Psoas muscle (tissue), 8 donors: Measurements from ENCODE around the gene STYXL2. TPM values are rescaled to one million over a fixed set of nuclear protein-coding genes. Genes with fewer than 3 reads are reported as not detected.
A peak's percentile ranks its signal among the peaks of the same experiment; 100 is the strongest.

ENCODE experiments used
- ATAC-seq, 4 donors: fragments of 200-7000 bp; cut with Tn5 transposase; one replicate each; pipeline ENCODE4 v1.9.1; 2020; ENCODE audit warnings: moderate library complexity in 3 of 4, mild to moderate bottlenecking in 2 of 4
- DNase-seq, 2 donors: peaks; one replicate each; pipeline ENCODE4 v3.0.0-alpha.2; 2020
- H3K27ac ChIP-seq: fragments of 200-600 bp; one replicate; pipeline ENCODE4 v1.8.0; 2022
- H3K27me3 ChIP-seq, 3 donors: fragments of 200-600 bp in 1 of 3; one replicate each; pipeline versions ENCODE4 v1.6.1 to v1.8.0; 2013 to 2022; ENCODE audit warnings: low read length in 2 of 3, mild to moderate bottlenecking in 2 of 3, moderate library complexity in 1 of 3; ENCODE audit not compliant: insufficient read depth in 3 of 3
- H3K36me3 ChIP-seq, 2 donors: fragments of 200-600 bp in 1 of 2; one replicate each; pipeline versions ENCODE4 v1.6.1 to v1.8.0; 2013 to 2022; ENCODE audit warnings: low read depth in 1 of 2, mild to moderate bottlenecking in 1 of 2, moderate library complexity in 1 of 2; ENCODE audit not compliant: insufficient read depth in 1 of 2
- H3K4me1 ChIP-seq: fragments of 200-600 bp; one replicate; pipeline ENCODE4 v1.8.0; 2022
- H3K4me3 ChIP-seq: fragments of 200-600 bp; one replicate; pipeline ENCODE4 v1.8.0; 2022; ENCODE audit warnings: mild to moderate bottlenecking
- H3K9me3 ChIP-seq: fragments of 200-600 bp; one replicate; pipeline ENCODE4 v1.8.0; 2022
- CTCF ChIP-seq: fragments of 200-600 bp; IDR thresholded peaks from one replicate; pipeline ENCODE4 v1.8.0; 2022; ENCODE audit warnings: antibody characterized with exemption
- WGBS, 3 donors: extraction: QIAGEN DNeasy Blood & Tissue Kit; methylation state at CpG; one replicate each; pipeline versions ENCODE4 v1.1.6 to v1.1.7; 2013; 5-methylcytosine and 5-hydroxymethylcytosine counted together
- intact Hi-C, 2 donors: fragments of 100-400 bp; cut with DNase I; formaldehyde crosslinking; loops; one replicate each; pipeline versions ENCODE4 v1.11.0 to v1.14.2; 2022
- long read RNA-seq, 2 donors: library from polyadenylated mRNA; unstranded; transcript quantifications; one replicate each; pipeline ENCODE4 v2.0.0, GENCODE V29; 2021
- polyA plus RNA-seq, 3 donors: library from polyadenylated mRNA; stranded (reverse); fragments of 200-250 nt; gene quantifications; one replicate each; pipeline ENCODE4 v1.2.3, GENCODE V29; 2013
- total RNA-seq, 4 donors: library from RNA; stranded (reverse); fragmentation: NEBNext Ultra II Directional in 2 of 4; extraction: Animal tissue kit (Norgen Biotek cat#: 25700) in 2 of 4; gene quantifications; one replicate each; pipeline versions ENCODE4 v1.2.1 to v1.2.4, GENCODE V29; 2021 to 2023
- donor health status: healthy with polysubstance abuse.
- donor health status: DM: no; HTN: no; CAD: no; lungs with moderate emphysema.
- donor health status: Bipolar disorder and iron deficiency.
- donor health status: healthy.
- donor health status: DM: yes; HTN: yes; CAD: no.
- donor health status: DM: no; HTN: no; CAD: no.
- donor health status: DM: no; HTN: no; CAD: no.
- donor health status: DM: yes; HTN: yes; CAD: no.

STYXL2 gene
- total RNA-seq = 100 to 1,000 TPM; 134 to 205 (median 143) TPM
- polyA plus RNA-seq = 10 to 100 TPM; 15.2 to 56.0 (median 52.5) TPM
- long read RNA-seq, donor 1, full-length matches to known transcripts = 256 of 360 reads
- long read RNA-seq, donor 1, partial matches to known transcripts = 85 of 360 reads
- long read RNA-seq, donor 1, other reads (novel, unspliced or antisense) = 19 of 360 reads
- long read RNA-seq, donor 2, full-length matches to known transcripts = 291 of 413 reads
- long read RNA-seq, donor 2, partial matches to known transcripts = 107 of 413 reads
- long read RNA-seq, donor 2, other reads (novel, unspliced or antisense) = 15 of 413 reads

- H3K36me3 ChIP-seq = peaks cover 0 to 18% of the 10 kb centered on the region in 2 donors
- H3K9me3 ChIP-seq = no peaks in the 10 kb centered on the region
- H3K27ac ChIP-seq = peak within 1 kb of the TSS; percentile 96
- DNase-seq (peak; percentile 64 to 84), ATAC-seq (peak; percentile 92 to 94 (median 92))
- no peaks in the 10 kb centered on the region for H3K27me3 ChIP-seq
- intact Hi-C loops = no loop called here
- H3K4me1 ChIP-seq = peaks cover 28% of the 10 kb centered on the region
- WGBS, 3 donors = 15 to 27% (median 21%) methylated on average over 8 of the region's 8 CpGs
- H3K4me3 ChIP-seq = peak within 1 kb of the TSS; percentile 79
- TF ChIP-seq CTCF = no peak
Measured at GRCh38 chr1:167093846-167094516, at the start of gene STYXL2. STYXL2 (plus strand) TSS chr1:167094075; CDS start chr1:167094850, 775 bp downstream.

- H3K27ac ChIP-seq = no peak overlapping the region
- H3K9me3 ChIP-seq = no peaks in the 10 kb centered on the region
- ATAC-seq = no peak
- no peak for DNase-seq
- no peaks in the 10 kb centered on the region for H3K36me3 ChIP-seq
- no peak overlapping the region for H3K4me3 ChIP-seq
- no peaks in the 10 kb centered on the region for H3K4me1 ChIP-seq
- 95 to 99% (median 97%) methylated on average over 5 of the region's 5 CpGs for WGBS, 3 donors
- H3K27me3 ChIP-seq = no peaks in the 10 kb centered on the region
- no peak for TF ChIP-seq CTCF
- intact Hi-C loops = loop anchor here in 1 of 2 donors (5.0 kb wide), 1 partner anchor 75 kb away; the partner anchor contains the start of gene ILDR2
Measured at GRCh38 chr1:167051907-167052306, 42.0 kb upstream of the STYXL2 start.

GRCh38 chr1:167052389-167052788 is 41.5 kb upstream of the STYXL2 start:
- Histone ChIP-seq H3K27me3 (no peaks in the 10 kb centered on the region), H3K4me1 (no peaks in the 10 kb centered on the region), H3K9me3 (no peaks in the 10 kb centered on the region), H3K27ac (no peak overlapping the region), H3K36me3 (no peaks in the 10 kb centered on the region), H3K4me3 (no peak overlapping the region)
- TF ChIP-seq CTCF = peak; percentile 13
- WGBS, 3 donors = 73 to 86% (median 83%) methylated on average over 8 of the region's 8 CpGs
- DNase-seq (no peak), ATAC-seq (no peak)
- intact Hi-C loops = loop anchor here in 1 of 2 donors (5.0 kb wide), 1 partner anchor 75 kb away; the partner anchor contains the start of gene ILDR2

- no peak for TF ChIP-seq CTCF
- no peaks in the 10 kb centered on the region for H3K27me3 ChIP-seq
- intact Hi-C loops = loop anchor here in 1 of 2 donors (5.0 kb wide), 1 partner anchor 77 kb away; the partner anchor contains the start of gene ILDR2
- H3K27ac ChIP-seq = no peak overlapping the region
- H3K36me3 ChIP-seq = no peaks in the 10 kb centered on the region
- no peak overlapping the region for H3K4me3 ChIP-seq
- ATAC-seq (no peak), DNase-seq (no peak)
- WGBS, 3 donors = 39 to 61% (median 45%) methylated on average over 3 of the region's 3 CpGs
- no peaks in the 10 kb centered on the region for H3K9me3 ChIP-seq
- H3K4me1 ChIP-seq = peaks cover 6% of the 10 kb centered on the region
Measured at GRCh38 chr1:167054531-167054930, 39.3 kb upstream of the STYXL2 start.
